HL-60 (cell line): ENCODE measurements around the gene CCR5.
"Not testable (repeated sequence)": the region's sequence is repeated elsewhere in the genome, so short reads cannot be mapped to it uniquely, and the experiment has no call there.

Source experiments
- DNase-seq, 2 experiments: peaks; one replicate each; pipeline ENCODE4 v3.0.0-alpha.2; 2010 to 2020; ENCODE audit warnings: low read depth in 1 of 2, low spot score in 1 of 2
- H3K27ac ChIP-seq: fragments of 250-450 bp; sonication (Bioruptor Pico); replicated peaks from 2 replicates; pipeline ENCODE4 v1.5.1; 2020; ENCODE audit warnings: mild to moderate bottlenecking, moderate library complexity
- H3K27me3 ChIP-seq: fragments of 250-450 bp; sonication (Bioruptor Pico); 2 replicates; pipeline ENCODE4 v1.5.1; 2021; ENCODE audit warnings: mild to moderate bottlenecking, moderate library complexity; ENCODE audit not compliant: insufficient read depth, poor library complexity, severe bottlenecking
- H3K4me3 ChIP-seq: replicated peaks from 2 replicates; pipeline ENCODE4 v1.5.1; 2011; ENCODE audit warnings: mild to moderate bottlenecking, control low read depth, low read length; ENCODE audit not compliant: insufficient read depth
- GABPA ChIP-seq: IDR thresholded peaks from 2 replicates; pipeline ENCODE4 v1.6.1; 2012; ENCODE audit warnings: low read depth
- POLR2AphosphoS5 ChIP-seq: IDR thresholded peaks from 2 replicates; pipeline ENCODE4 v1.6.1; 2012; ENCODE audit warnings: low read depth
- SPI1 ChIP-seq: IDR thresholded peaks from 2 replicates; pipeline ENCODE4 v1.6.1; 2012; ENCODE audit warnings: low read depth, mild to moderate bottlenecking, borderline replicate concordance
- TF ChIP-seq, protein P1 (sequence below): IDR thresholded peaks from 2 replicates; pipeline ENCODE4 v1.6.1; 2012; ENCODE audit warnings: low read depth; ENCODE audit not compliant: insufficient replicate concordance
- TF ChIP-seq, protein P2 (sequence below): IDR thresholded peaks from one replicate; pipeline ENCODE4 v1.5.1; 2011; ENCODE audit warnings: low read length, control low read depth, inconsistent platforms; ENCODE audit not compliant: insufficient read depth

Gene CCR5

DNA sequence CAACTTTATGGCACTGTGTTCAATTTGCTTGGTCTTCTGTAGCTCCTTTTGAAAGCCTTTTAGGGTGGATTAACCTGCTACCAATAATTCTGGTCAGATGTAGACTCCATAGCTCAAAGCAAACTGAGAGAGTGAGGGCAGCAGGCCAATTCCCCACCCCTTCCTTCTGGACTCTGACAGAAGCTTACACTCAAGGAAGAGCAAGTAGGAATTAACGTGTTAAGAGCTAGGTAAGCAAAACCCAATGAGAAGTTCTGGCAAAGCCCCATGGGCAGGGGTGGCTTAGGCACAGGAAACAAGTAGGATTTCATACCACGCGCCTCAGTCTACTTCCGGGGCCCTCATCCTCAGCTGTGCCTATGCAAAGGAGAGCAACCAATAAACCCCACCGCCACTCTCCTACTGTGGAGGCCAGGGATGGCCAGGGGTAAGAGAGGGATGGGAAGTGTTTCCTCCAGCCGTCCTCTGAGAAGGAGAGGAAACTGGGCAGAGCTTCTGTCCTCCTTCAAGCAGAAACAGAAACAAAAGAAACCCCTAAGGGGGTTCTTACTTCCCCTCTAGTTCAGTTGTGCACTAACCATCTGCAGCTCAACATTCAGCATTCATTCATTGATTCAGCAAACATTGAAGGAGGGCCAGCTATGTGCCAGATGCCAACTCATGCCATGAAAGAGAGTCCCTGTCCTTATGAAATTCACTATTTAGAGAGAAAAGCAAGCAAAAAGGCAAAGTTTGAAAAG, 12.6 kb downstream of the CCR5 start:
- no peak for DNase-seq
- H3K4me3 ChIP-seq, result no peak overlapping the region
- H3K27ac ChIP-seq, result no peak overlapping the region
- no peaks in the 10 kb centered on the region for H3K27me3 ChIP-seq
- TF ChIP-seq SPI1 (no peak), GABPA (no peak), POLR2AphosphoS5 (no peak)
- TF ChIP-seq, protein P1, sequence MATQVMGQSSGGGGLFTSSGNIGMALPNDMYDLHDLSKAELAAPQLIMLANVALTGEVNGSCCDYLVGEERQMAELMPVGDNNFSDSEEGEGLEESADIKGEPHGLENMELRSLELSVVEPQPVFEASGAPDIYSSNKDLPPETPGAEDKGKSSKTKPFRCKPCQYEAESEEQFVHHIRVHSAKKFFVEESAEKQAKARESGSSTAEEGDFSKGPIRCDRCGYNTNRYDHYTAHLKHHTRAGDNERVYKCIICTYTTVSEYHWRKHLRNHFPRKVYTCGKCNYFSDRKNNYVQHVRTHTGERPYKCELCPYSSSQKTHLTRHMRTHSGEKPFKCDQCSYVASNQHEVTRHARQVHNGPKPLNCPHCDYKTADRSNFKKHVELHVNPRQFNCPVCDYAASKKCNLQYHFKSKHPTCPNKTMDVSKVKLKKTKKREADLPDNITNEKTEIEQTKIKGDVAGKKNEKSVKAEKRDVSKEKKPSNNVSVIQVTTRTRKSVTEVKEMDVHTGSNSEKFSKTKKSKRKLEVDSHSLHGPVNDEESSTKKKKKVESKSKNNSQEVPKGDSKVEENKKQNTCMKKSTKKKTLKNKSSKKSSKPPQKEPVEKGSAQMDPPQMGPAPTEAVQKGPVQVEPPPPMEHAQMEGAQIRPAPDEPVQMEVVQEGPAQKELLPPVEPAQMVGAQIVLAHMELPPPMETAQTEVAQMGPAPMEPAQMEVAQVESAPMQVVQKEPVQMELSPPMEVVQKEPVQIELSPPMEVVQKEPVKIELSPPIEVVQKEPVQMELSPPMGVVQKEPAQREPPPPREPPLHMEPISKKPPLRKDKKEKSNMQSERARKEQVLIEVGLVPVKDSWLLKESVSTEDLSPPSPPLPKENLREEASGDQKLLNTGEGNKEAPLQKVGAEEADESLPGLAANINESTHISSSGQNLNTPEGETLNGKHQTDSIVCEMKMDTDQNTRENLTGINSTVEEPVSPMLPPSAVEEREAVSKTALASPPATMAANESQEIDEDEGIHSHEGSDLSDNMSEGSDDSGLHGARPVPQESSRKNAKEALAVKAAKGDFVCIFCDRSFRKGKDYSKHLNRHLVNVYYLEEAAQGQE, result no peak
- TF ChIP-seq, protein P2, sequence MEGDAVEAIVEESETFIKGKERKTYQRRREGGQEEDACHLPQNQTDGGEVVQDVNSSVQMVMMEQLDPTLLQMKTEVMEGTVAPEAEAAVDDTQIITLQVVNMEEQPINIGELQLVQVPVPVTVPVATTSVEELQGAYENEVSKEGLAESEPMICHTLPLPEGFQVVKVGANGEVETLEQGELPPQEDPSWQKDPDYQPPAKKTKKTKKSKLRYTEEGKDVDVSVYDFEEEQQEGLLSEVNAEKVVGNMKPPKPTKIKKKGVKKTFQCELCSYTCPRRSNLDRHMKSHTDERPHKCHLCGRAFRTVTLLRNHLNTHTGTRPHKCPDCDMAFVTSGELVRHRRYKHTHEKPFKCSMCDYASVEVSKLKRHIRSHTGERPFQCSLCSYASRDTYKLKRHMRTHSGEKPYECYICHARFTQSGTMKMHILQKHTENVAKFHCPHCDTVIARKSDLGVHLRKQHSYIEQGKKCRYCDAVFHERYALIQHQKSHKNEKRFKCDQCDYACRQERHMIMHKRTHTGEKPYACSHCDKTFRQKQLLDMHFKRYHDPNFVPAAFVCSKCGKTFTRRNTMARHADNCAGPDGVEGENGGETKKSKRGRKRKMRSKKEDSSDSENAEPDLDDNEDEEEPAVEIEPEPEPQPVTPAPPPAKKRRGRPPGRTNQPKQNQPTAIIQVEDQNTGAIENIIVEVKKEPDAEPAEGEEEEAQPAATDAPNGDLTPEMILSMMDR, result no peak

DNA sequence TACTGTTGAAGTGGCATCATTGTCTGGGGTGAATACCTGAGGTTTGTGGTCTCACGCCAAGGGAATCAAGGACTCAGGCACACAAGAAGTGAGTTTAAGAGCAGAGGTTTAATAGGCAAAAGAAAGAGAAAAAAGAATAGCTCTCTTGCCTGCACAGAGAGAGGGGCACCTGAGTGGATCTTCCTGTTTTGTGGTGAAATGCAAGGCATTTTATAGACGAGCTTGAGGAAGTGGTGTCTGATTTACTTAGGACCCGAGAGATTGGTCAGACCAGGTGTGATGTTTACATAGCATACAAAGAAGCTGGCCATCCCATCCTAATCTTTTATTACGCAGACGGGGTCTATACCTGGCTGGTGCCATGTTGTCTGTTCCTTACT, 13.2 kb downstream of the CCR5 start:
- Histone ChIP-seq H3K27me3 (no peaks in the 10 kb centered on the region), H3K27ac (no peak overlapping the region), H3K4me3 (no peak overlapping the region)
- TF ChIP-seq, protein P1, result no peak
- TF ChIP-seq SPI1, result peak; percentile 79
- TF ChIP-seq, protein P2, result no peak
- no peak for DNase-seq

DNA sequence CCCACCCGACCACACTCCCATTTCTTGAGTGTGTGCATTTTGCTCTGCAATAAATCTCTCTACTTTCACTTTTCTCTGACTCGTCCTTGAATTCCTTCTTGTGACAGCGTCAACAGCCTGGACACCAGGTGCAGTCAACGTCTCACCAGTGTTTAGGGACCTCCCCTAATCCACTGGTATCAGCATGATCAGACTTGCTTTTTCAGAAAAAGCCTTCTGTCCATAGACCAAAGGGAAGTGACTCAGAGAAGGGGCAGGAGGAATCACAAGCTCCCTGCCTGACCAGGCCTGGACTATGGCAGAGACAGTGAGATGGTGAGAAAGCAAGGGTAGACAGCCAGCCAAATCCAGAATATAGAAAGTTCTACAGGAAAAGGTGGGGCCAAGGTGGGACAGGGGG, 15.5 kb downstream of the CCR5 start:
- no peak overlapping the region for H3K4me3 ChIP-seq
- TF ChIP-seq, protein P2, result no peak
- TF ChIP-seq GABPA, result no peak
- TF ChIP-seq SPI1, result no peak
- TF ChIP-seq POLR2AphosphoS5, result no peak
- TF ChIP-seq, protein P1, result no peak
- H3K27ac ChIP-seq, result no peak overlapping the region
- DNase-seq, result no peak
- no peaks in the 10 kb centered on the region for H3K27me3 ChIP-seq

DNA sequence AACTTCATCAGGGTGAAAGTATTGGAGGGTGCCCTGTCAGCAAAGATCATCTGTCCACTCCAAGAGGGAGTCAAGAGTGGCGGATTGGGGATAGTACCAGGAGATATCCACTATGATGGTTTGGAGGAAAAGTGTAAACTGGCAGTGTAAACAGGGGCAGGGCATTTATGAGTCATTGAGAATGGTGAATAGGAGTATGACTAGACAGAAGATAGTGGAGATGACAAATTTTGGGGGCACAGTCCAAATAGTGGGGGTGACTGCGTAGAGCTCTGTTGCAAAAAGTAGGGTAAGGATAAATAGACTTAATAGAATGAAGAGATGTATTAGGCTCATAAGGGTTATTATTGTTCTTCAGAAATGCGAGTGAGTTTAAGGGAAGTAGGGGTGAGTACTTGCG, 18.1 kb downstream of the CCR5 start:
- H3K27me3 ChIP-seq, H3K27ac ChIP-seq, H3K4me3 ChIP-seq, DNase-seq: not testable (repeated sequence)
